ENCODE results near the gene PA2G4.
"Not testable (repeated sequence)": the region's sequence is repeated elsewhere in the genome, so short reads cannot be mapped to it uniquely, and the experiment has no call there.

Gene PA2G4

GRCh38 chr12:56099787-56100186 is 4.6 kb upstream of the PA2G4 start:
- no peak for DNase-seq (ENCODE audit: low read depth in 1 of 2, low spot score in 1 of 2)

GRCh38 chr12:56101045-56101444 is 3.3 kb upstream of the PA2G4 start:
- no peak for DNase-seq (ENCODE audit: low read depth in 1 of 2, low spot score in 1 of 2)

GRCh38 chr12:56102683-56103065 is 1.7 kb upstream of the PA2G4 start:
- no peak for DNase-seq (ENCODE audit: low read depth in 1 of 2, low spot score in 1 of 2)

GRCh38 chr12:56103066-56103711 is 1.2 kb upstream of the PA2G4 start:
- no peak for DNase-seq (ENCODE audit: low read depth in 1 of 2, low spot score in 1 of 2)

- DNase-seq (ENCODE audit: low read depth in 1 of 2, low spot score in 1 of 2) = no peak
Observed at GRCh38 chr12:56103823-56104108, 593 bp upstream of the PA2G4 start.

- DNase-seq (ENCODE audit: low read depth in 1 of 2, low spot score in 1 of 2) = no peak
Observed at GRCh38 chr12:56104815-56105608, 653 bp downstream of the PA2G4 start.

GRCh38 chr12:56105609-56105902 is 1.2 kb downstream of the PA2G4 start:
- no peak for DNase-seq (ENCODE audit: low read depth in 1 of 2, low spot score in 1 of 2)

- no peak for DNase-seq (ENCODE audit: low read depth in 1 of 2, low spot score in 1 of 2)
Observed at GRCh38 chr12:56107242-56107641, 2.9 kb downstream of the PA2G4 start.

- no peak for DNase-seq (ENCODE audit: low read depth in 1 of 2, low spot score in 1 of 2)
Observed at GRCh38 chr12:56110571-56110970, 6.2 kb downstream of the PA2G4 start.

GRCh38 chr12:56114084-56114483 is 9.7 kb downstream of the PA2G4 start:
- no peak for DNase-seq (ENCODE audit: low read depth in 1 of 2, low spot score in 1 of 2)

GRCh38 chr12:56115329-56115728 is 11.0 kb downstream of the PA2G4 start:
- no peak for DNase-seq (ENCODE audit: low read depth in 1 of 2, low spot score in 1 of 2)

GRCh38 chr12:56116267-56117081 is 12.1 kb downstream of the PA2G4 start, which contains the start of gene RPL41:
RPL41 (plus strand) TSS chr12:56116633.
- DNase-seq (ENCODE audit: low read depth in 1 of 2, low spot score in 1 of 2) = peak; percentile 88 to 89

GRCh38 chr12:56117082-56117706 is 12.8 kb downstream of the PA2G4 start:
- not testable (repeated sequence) for DNase-seq (ENCODE audit: low read depth in 1 of 2, low spot score in 1 of 2)

- DNase-seq (ENCODE audit: low read depth in 1 of 2, low spot score in 1 of 2) = peak; percentile 89 to 96
Observed at GRCh38 chr12:56117778-56118687, 13.7 kb downstream of the PA2G4 start, which contains the start of gene ZC3H10. ZC3H10 (plus strand) TSS chr12:56118266; CDS start chr12:56120563, 2,297 bp downstream.

- no peak for DNase-seq (ENCODE audit: low read depth in 1 of 2, low spot score in 1 of 2)
Observed at GRCh38 chr12:56118688-56119357, 14.5 kb downstream of the PA2G4 start.

- peak in 1 of 2 donors; percentile 30 for DNase-seq (ENCODE audit: low read depth in 1 of 2, low spot score in 1 of 2)
Observed at GRCh38 chr12:56119361-56119796, 15.0 kb downstream of the PA2G4 start.

- DNase-seq (ENCODE audit: low read depth in 1 of 2, low spot score in 1 of 2) = no peak
Observed at GRCh38 chr12:56120158-56120846, 15.9 kb downstream of the PA2G4 start.

- no peak for DNase-seq (ENCODE audit: low read depth in 1 of 2, low spot score in 1 of 2)
Observed at GRCh38 chr12:56121204-56121870, 17.0 kb downstream of the PA2G4 start.

GRCh38 chr12:56122637-56123036 is 18.3 kb downstream of the PA2G4 start:
- DNase-seq (ENCODE audit: low read depth in 1 of 2, low spot score in 1 of 2) = no peak
